HG03575 (cell line): ENCODE data around the gene MYO9B.

Experiments used
- ATAC-seq: cut with Tn5 transposase; IDR thresholded peaks from one replicate; pipeline ENCODE4 v1.9.1; 2021; ENCODE audit not compliant: unreplicated experiment, insufficient number of reproducible peaks, low FRiP score; ENCODE audit errors: extremely low read depth

Gene MYO9B

DNA sequence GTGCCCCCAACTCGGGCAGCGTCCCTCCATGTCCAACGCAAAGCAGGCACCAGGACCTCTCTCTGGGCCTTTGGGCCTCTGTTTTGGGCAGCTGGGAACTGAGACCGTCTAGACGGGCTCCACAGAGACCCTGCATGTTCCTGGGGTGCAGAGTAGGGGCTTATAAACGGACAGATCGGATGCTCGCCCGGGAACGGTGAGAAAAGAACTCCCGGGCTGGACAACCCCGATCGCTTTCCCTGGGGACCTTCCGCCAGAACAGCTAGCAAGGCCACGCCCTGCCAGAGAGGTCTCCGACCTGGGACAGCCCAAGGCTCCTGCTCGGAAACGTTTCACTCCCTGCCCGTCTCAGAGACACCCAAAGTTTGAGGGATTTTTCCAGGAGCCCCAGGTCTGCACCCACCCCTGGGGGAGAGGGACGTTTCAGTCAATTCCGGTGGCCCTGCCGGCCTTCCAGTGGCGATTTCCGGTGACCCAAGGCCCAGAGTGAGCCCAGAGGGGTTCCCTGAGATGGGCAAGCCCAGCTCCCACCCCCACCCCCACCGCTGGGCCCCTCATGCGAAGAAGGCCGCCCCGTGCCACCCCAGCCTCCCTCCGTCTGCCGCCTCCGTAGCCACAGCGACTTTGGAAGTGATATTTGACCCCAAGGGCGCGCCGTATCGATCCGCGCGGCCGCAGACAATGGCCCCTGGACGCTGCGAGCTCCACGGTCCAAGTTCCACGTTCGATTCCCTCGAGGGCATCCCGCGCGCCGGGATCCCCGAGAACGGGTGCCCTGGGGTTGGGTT is 168.4 kb downstream of the MYO9B start:
- ATAC-seq = no peak

GRCh38 chr19:17244618-17245534 is 169.3 kb downstream of the MYO9B start:
- ATAC-seq = no peak

DNA sequence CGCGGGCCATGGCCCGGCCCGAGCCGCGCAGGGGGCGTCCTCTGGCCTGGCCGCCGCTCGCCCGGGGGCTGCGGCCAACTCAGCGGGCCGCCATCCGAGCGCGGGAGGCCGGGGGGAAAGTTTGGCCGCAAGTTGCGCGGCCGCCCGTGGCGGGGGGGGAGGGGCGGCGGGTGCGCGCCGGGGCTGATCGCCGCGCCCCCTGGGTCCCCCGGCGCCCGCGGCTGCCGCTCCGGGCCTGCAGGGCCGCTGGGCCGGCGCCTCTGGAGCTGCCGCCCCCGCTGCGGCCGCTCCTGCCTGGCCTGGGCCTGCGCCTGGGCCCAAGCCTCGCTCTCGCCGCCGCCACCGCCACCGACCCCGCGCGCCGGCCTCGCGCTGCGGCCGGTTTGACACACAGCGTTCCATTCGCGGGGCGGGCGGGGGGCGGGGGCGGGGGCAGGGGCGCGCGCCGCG is 170.0 kb downstream of the MYO9B start, which contains the start of gene NR2F6:
NR2F6 (minus strand) TSS at position 385 of the 450 bp plus-strand sequence. CDS start 699 bp downstream, outside the sequence.
- ATAC-seq = no peak

GRCh38 chr19:17246681-17247425 is 171.3 kb downstream of the MYO9B start:
- no peak for ATAC-seq

DNA sequence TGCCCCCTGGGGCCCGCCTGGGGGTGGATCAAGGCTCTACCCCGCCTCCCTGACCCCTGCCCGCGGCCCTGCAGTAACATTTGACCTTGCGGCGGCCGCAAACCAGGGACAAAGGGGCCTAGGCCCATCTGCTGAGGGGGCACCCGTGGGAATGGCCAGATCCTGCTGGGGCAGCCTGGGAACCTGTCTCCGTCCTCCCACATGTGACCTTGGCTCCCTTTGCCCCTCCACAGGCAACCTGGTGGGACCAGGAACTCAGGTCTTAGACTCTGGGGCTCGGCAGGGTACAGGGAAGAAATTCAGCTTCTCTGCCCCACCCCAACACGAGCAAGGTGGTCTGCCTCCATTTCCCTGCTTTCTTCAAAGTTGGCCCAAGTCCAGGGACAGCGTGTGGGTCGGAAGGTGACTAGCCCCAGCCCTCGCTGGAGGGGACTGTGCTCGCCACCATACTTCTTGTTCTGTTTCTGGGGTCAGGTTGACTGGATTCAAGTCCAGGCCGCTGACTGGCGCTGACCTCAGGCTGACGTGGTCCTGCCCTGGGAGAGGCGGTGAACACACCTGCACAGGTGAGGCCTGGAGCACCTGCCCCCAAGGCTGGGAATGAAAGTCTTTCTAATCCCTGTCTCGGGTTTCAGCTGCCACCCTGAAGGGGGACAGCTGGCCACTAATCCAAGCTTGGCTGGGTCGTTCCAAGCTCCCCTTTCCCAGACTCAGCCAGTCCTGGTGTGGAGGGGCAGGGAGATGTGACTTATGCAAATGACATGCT is 172.6 kb downstream of the MYO9B start:
- no peak for ATAC-seq

- no peak for ATAC-seq
Measured at GRCh38 chr19:17249887-17250548, 174.4 kb downstream of the MYO9B start.

DNA sequence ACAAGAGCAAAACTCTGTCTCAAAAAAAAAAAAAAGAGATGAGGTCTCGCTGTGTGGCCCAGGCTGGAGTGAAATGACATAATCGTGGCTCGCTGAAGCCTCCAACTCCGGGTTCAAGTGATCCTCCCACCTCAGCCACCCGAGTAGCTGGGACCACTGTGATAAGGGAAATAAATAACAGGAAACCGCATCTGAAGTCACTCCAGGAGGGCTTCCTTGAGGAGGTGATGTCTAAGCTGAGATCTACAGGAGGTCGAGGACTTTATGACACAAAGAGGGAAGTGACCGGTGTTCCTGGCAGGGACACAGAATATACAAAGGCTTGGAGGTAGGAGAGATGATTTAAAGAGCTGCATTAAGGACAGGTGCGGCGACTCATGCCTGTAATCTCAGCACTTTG is 179.1 kb downstream of the MYO9B start:
- ATAC-seq = no peak

DNA sequence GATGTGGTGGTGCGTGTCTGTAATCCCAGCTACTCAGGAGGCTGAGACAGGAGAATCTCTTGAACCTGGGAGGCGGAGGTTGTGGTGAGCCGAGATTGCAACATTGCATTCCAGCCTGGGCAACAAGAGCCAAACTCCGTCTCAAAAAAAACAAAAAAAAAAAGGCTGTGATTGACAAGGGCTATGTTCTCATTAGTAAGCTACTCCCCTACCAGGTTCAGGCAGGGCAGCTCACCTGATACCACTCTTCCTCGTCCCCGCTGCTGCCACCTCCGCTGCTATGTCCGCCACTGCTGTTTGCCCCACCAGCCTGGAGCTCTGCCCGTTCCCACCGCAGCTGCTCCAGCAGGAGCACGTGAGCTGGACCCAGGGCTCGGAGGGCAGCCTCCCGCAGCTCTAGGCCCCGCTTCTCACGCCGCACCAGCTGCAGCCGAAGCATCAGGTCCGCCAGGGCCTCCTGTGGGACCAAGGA is 179.6 kb downstream of the MYO9B start:
- ATAC-seq = no peak

DNA sequence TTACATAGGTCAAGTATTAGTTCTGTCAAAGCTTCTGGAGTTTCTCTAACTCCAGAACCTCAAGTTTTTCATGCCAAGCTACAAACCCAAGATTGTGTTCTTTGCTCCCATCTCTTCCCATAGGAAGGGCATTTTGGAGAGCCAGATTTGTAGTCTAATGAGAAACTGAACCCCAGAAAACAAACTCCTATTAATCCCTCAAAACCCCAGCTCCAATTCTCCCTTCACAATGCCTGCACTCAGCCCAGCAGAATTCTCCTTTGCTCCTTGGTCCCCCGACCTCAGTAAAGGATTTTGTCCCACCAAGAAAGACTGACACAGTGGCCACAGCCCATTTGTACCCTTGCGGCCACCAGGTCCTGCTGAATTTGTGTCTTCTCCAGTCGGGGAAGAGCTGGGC is 180.6 kb downstream of the MYO9B start:
- ATAC-seq = no peak

GRCh38 chr19:17259118-17259780 is 183.7 kb downstream of the MYO9B start:
- no peak for ATAC-seq

DNA sequence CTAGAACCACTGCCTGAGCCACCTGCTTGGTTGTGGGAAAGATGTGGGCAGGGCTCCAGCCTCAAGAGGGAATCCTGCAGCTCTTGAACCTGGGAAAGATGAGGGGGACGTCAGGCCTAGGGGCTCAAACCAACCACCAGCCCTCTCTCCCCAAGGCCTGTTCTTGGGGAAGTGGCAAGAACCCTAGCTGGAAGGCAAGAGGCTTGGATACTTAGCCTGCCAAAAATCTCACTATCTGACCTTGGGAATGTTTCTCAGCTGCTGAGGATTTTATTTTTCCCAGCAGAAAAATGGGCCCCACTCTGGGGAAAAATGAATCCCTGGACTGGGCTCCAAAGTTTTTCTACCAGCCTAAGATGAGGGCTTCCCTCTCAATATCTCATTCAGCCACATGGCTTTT is 184.4 kb downstream of the MYO9B start:
- no peak for ATAC-seq

DNA sequence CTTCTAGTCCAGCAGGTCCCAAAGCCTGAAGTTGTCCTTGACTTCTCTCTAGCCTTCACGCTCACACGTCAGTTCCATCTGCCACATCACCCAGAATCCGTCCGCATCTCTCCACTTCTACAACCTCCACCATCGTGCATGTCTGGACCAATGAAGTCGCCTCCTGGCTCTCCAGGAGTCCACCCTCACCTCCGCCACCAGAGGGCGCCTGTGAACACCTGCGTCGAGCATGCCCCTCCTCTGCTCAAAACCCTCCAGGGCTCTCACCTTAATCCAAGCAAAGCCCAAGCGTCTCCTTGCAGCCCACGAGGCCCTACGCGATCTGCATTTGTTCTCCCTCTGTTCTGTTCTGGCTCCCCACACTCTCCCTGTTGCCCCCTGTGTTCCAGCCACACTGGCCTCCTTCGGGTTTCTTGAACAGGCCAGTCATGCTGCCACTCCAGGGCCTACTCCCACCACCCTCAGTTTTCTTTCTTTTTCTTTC is 185.3 kb downstream of the MYO9B start:
- ATAC-seq = no peak

DNA sequence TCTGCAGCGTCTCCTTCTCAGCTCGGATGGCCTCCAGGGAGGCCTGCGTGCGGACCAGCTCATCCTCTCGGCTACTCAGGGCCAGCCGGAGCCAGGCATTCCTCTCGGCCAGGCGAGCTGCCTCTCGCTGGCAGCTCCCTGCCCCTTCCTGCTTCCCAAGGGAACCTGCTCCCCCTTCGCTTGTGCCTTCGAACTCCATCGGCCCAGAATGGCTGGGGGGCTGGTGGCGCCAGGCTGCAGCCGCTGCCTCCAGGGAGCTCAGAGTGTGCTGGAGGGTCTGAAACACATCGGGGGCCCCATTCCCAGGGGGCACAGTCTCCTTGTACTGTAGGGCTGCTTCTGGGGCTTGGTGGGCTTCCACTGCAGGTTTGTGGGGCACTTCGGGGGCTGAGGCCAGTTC is 187.0 kb downstream of the MYO9B start:
- no peak for ATAC-seq
